ENCODE data around the gene PWWP2B. TPM values are rescaled to one million over a fixed set of nuclear protein-coding genes. Genes with fewer than 3 reads are reported as not detected.

PWWP2B gene
- total and polyA plus RNA-seq, 2 donors (not counting 3 experiments of a cell fraction or from before 2014, with no cell fraction given), result 4.6 to 11.8 TPM

DNA sequence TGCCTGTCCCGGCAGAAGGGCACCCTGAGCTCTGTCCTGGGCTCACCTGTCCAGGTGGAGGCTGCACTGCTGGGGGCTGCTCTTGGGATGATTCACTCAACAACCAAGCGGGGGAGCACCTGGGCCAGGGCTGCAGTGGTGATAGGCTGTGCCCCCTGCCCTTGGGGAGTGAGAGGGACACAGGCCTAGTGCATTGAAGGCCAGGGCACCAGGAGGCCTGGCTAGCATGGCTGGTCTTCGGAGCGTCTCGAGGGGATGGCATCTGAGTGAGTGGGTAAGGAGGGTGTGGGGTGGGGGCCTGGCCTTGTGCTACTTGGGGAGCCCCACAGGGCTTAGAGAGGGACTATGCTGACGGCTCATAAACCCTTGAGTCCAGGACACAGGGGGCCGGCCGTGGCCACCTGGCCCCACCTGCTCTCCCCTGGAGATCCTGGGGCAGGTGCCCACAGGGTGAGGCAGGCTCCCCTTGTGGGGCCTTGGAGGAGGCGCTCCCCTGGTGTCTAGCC, 3.1 kb downstream of the PWWP2B start:
- H3K79me2 ChIP-seq (ENCODE audit: control insufficient read depth, insufficient read depth, low read length), result peaks cover 38% of the 10 kb centered on the region
- dilution Hi-C loops (cut with MboI; ENCODE audit: extremely low pct_ligation_motif_present, low sequenced_read_pairs), result no loop called here

More for the DNA sequence above, 3.1 kb downstream of the PWWP2B start:
- CTCF ChIA-PET, result no interaction called here
- Histone ChIP-seq H3K27me3 (ENCODE audit: control insufficient read depth in 2 of 2, insufficient read depth in 2 of 2, low read length in 2 of 2) (no peaks in the 10 kb centered on the region), H2AFZ (ENCODE audit: low read depth, low read length) (no peak overlapping the region), H4K20me1 (replicated peaks; ENCODE audit: control insufficient read depth, extremely low read depth, insufficient read depth, low read length) (no peaks in the 10 kb centered on the region), H3K4me1 (ENCODE audit: control insufficient read depth, extremely low read depth, insufficient read depth, low read length) (peaks cover 18% of the 10 kb centered on the region), H3K4me2 (ENCODE audit: insufficient read depth, low read length) (no peak overlapping the region), H3K9ac (replicated peaks; ENCODE audit: extremely low read depth, insufficient read depth, low read length) (no peak overlapping the region), H3K27ac (ENCODE audit: insufficient read depth, low read depth, low read length) (no peak overlapping the region), H3K4me3 (replicated peaks in 1 of 3; ENCODE audit: insufficient read depth in 1 of 3, low read depth in 1 of 3, low read length in 3 of 3) (no peak overlapping the region), H3K36me3 (ENCODE audit: control insufficient read depth in 2 of 2, extremely low read depth in 1 of 2, insufficient read depth in 2 of 2, low read length in 2 of 2) (peaks cover 0 to 1% of the 10 kb centered on the region in 2 experiments), H3K9me3 (replicated peaks; ENCODE audit: control insufficient read depth, insufficient read depth, low read length) (no peaks in the 10 kb centered on the region), H3K9me1 (replicated peaks; ENCODE audit: control insufficient read depth, extremely low read depth, insufficient read depth, low read length) (no peaks in the 10 kb centered on the region)
- DNase-seq (ENCODE audit: low read depth, low spot score) (no peak), FAIRE-seq (no peak)
- intact Hi-C loops (cut with micrococcal nuclease), result no loop called here
- BruUV-seq (replicated peaks), result no TSS peak
- TF ChIP-seq EZH2 (IDR thresholded peaks at IDR 0.05; ENCODE audit: borderline replicate concordance, low read depth, low read length, severe bottlenecking) (no peak), MYC (IDR thresholded peaks at IDR 0.05; ENCODE audit: low read depth, low read length) (no peak), FOS (IDR thresholded peaks at IDR 0.05; ENCODE audit: borderline replicate concordance, insufficient read depth, low read length) (no peak), JUN (IDR thresholded peaks at IDR 0.05; ENCODE audit: borderline replicate concordance, insufficient read depth, insufficient read length, low read depth) (no peak), POLR2AphosphoS5 (IDR thresholded peaks at IDR 0.05; ENCODE audit: insufficient read depth, low read depth, low read length) (no peak), CTCF (IDR thresholded peaks at IDR 0.05; ENCODE audit: extremely low read depth in 1 of 2, insufficient read depth in 1 of 2, low read depth in 1 of 2, low read length in 2 of 2) (no peak), MAX (IDR thresholded peaks at IDR 0.05; ENCODE audit: insufficient read depth, insufficient read length) (no peak), POLR2A (IDR thresholded peaks at IDR 0.05; ENCODE audit: low read depth, low read length) (no peak), GATA2 (IDR thresholded peaks at IDR 0.05; ENCODE audit: insufficient read depth, insufficient read length, low read depth, low read length) (no peak)
- POLR2A ChIA-PET, result no interaction called here
